Measurements from ENCODE around the gene AZGP1.

GRCh38 chr7:99943641-99944496 is 32.0 kb downstream of the AZGP1 start:
- no peak for TF ChIP-seq GATA2 (IDR thresholded peaks at IDR 0.05; ENCODE audit: low read depth, low read length)
- no peak for TF ChIP-seq GATA3 (IDR thresholded peaks at IDR 0.05; ENCODE audit: low read depth, low read length)

Measured in SH-SY5Y (cell line).